Endometrial microvascular endothelial cells (primary cell): Measurements from ENCODE around the gene SUCLG2. TPM values are rescaled to one million over a fixed set of nuclear protein-coding genes. Genes with fewer than 3 reads are reported as not detected.
"Not testable (repeated sequence)": the region's sequence is repeated elsewhere in the genome, so short reads cannot be mapped to it uniquely, and the experiment has no call there.

Experiments
- in situ Hi-C: cut with HindIII; loops from 2 replicates; pipeline ENCODE4 v1.10.0; 2017; ENCODE audit warnings: low sequenced_read_pairs, low pct_unique_long_range_greater_than_20kb; ENCODE audit errors: inconsistent ontology term
- total RNA-seq: library from RNA; depleted of rRNA; stranded (reverse); fragments of >200 nt; gene quantifications from one replicate; pipeline ENCODE4 v1.2.3, GENCODE V29; 2015; ENCODE audit errors: inconsistent ontology term

The SUCLG2 gene
- total RNA-seq, 1 donor from 2014 or later: 66.3 TPM

DNA sequence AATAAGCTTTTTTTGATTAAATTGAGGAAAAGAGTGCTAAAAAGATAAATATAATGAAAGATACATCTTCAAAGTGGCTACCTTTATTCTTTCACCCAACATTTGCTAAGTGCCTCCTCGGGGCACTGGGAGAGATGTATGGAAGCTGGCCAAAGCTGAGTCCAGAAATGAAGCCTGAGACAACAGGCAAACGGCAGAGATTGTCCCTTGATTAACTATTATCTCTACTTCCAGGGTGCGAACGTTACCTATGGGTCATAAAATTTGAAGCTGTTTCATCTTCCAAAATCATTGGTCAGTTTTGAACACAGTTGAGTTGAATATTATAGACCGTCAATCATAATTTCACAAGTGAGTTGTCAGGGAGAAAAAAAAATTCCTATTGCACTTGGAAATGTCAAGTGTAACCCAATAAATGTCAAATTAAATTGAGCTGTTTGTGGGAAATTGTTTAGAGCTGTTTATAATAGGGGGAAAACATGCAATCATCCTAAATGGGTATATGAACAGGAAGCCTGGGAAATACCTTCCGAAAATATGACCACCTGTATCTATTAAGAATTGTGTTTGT lies 73.9 kb downstream of the SUCLG2 start:
- in situ Hi-C loops: no loop called here

DNA sequence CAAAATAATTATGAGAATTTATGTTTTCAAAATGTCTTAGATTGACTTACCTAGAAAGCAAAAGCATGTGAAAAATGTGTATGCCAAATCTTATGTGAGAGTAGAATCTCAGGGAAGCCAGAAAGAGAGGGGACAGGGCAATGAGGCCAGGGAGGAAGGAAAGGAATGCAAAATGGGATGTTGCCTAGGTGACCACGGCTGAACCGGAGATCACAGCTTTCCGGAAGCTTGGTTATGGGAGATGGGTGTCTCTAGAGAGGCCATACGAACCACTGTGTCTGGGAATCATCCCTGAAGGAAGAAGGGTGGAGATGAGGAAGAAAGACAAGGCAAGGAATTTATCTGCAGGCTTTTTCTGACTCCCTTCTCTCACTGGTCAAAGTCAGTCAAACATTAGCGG lies 76.0 kb downstream of the SUCLG2 start:
- in situ Hi-C loops: no loop called here

DNA sequence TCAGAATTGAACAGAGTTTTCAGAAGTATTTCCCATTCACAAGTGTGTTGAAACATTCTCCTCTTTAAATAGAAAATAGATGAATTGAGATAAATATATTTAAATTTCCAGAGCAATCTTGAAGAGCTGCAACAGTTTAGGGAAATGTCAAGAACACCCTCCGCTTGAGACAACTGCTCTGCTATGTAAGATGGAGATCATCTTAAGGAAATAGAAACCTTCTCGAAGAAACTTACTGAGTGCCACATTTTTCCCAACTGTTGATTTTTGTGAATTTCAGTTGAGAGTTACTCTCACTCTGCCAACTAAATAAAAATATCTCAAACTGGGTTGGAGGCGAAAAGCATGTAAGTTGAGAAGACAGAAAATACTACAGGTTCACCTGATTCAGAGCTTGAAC lies 78.0 kb downstream of the SUCLG2 start:
- in situ Hi-C loops: no loop called here

DNA sequence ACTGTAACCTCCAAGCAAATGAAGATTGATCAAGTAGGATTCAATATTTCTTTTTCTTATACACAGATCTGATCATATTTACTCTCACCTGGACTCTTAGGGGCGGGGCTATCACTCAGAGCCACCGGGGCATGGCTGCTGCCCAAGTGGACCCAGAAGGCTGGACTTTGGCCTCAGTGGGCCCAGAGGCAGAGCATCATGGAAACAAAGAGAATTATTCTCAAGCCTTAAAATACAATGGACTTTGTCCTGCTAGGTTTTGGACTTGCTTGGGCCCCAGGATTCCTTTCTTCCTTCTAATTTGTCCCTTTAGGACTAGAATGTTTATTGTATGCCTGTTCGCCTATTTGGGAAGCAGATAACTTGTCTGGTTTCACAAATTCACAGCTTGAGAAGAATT lies 85.1 kb downstream of the SUCLG2 start:
- in situ Hi-C loops: no loop called here

DNA sequence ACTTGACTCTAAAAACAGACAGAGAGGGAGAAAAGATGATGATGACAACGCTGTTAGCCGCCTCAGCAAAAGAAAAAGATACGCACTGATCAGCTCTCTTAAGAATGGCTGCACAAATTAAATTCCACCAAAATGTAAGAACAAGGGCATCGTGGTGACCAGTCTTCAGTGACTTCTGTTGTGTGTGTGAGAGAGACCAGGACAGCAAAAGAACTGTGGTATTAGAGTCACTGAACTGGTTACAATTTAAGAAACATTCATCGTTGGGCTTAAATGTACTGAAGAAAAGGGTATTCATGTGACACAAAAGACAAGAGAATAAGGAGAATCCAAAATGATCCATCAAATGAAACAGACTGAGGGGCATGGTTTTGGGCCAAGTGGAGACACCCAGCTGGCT lies 86.5 kb downstream of the SUCLG2 start:
- in situ Hi-C loops: no loop called here

DNA sequence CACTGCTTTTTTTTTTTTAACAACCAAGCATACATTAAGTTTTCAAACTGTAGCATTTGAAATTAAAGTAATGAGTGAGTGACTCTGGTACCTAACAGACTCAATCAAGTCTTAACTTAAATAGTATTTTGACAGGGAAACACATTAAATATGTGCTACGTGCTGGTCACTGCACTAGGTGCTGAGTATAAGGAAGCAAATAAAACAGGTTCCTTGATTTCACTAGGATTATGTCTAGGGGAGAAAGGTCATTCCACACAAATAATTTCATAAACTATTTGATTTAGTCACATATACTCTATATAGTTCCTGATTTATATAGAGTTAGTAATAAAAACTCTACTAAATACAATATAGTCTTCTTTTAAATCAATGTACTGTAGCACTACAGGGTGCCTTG lies 89.4 kb downstream of the SUCLG2 start:
- in situ Hi-C loops: no loop called here

DNA sequence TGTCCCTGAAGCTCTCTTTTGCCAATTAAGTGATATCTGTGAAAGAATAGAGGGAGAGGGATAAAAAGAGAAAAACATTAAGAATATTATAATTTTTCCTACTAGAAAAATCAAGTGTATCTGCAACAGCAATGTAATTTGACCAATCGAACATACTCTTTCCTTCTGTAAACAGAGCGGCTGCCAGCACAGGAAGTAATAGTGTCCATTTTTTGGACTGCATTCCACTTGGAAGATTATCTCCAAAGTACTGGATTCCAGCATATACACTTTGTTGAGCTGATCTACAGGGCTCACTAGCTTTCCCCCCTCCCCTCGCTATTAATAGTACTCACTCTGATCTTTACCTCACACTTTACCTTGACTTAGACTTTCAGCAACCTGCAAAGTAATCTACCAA lies 90.4 kb downstream of the SUCLG2 start:
- in situ Hi-C loops: no loop called here

DNA sequence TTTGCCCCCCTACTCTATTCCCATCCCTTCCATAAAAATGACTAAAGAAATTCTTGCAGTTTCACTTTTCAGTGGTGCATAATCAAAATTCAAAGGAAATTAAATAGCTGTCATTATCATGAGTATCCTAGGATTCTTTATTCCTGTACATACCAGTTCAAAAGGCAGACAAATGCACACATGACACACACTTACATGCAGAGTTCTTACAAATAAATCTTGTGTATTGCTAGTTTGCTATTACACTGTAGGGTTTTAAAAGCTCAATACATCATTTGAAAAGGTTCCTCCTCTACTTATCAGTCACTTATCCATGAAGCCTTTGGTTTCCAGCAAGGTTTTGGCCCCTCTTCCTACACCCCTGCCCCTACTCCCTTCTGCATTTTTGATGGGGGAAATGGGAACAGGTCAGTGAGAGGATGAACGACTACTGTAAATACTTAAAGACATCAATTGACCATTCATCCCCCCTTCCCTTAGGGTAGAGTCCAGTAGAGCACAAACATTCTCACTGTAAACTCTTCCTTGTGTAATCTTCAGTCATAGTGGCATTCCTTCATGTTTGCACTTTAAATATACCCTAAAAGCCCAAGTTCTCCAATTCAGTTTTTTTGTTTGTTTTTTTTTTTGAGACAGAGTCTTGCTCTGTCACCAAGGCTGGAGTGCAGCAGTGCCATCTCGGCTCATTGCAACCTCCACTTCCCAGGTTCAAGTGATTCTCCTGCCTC lies 92.6 kb downstream of the SUCLG2 start:
- in situ Hi-C loops: no loop called here

DNA sequence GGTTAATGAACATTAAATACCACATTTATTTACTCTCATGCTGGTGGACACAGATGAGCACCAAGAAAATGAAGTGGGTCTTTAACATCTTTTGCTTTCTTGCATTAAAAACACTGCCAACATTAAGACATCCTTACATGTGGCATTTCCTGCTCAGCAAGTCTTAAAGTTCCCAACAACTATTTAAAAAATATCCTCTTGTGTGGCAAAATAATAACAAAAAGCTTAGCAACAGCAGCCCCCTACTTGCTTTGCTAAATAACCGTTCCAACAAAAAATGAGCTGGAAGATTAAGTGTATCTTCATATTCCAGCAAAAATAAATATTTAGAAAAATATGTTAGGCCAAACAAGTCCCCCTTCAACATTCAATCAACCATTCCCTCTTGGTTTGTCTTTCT lies 93.1 kb downstream of the SUCLG2 start:
- in situ Hi-C loops: no loop called here

DNA sequence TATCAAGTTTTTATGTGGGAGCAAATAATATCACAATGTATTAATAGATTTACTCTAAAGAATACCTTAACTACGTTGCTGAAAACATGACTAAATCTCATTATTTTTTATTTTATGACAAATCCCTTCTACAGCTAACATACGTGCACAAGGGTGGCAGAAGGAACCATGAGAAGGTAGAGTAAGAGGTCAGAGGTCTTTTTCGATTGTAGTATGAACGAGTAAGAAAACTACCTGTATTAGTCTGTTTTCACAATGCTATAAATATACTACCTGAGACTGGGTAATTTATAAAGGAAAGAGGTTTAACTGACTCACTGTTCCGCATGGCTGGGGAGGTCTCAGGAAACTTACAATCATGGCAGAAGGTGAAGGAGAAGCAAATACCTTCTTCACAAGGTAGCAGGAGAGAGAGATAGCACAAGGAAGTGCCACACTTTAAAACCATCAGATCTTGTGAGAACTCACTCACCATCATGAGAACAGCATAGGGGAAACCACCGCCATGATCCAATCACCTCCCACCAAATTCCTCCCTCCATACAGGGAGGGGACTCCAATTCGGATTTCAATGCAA lies 95.3 kb downstream of the SUCLG2 start:
- in situ Hi-C loops: no loop called here

DNA sequence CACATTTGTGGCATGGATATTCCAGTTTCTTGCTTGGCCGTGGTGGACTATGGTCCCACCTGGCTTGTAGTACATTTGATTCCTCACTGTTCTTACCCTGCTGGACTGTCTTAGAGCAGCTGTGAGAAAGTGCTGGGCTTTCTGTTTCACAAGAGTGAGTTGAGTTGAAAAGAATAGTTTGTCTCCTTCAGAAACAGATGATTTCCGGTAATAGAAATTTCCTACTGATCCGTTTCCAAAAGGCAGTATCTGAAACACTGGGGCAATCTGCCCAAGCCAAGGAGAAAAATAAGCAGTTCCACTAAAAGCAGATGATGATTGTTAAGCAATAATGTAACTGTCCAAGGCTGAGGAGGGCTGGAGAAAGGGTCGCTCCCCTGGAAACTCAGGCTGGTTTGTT lies 96.0 kb downstream of the SUCLG2 start:
- in situ Hi-C loops: no loop called here

DNA sequence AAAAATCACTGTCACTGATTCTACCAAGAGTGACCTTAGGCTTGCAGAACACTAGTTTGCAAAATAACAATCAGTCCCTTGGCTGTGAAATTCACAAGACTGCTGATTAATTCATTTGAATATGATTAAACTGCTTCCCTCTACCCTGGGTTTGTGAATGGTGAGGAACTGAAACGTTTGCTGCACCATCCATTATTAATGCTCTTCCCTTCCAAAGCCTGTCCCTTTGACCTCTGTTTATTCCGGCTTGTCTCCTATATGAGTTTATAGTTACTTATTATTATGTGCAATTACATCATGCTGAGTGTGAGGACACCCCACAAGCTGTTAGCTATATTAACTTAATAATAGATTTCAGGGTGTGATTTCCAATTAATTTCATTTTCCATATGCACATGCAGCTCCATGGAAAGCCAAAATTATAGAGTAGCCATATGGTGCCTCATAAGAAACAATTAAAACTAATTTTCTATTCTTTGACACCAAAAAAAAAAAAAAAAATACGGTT lies 96.5 kb downstream of the SUCLG2 start:
- in situ Hi-C loops: no loop called here

DNA sequence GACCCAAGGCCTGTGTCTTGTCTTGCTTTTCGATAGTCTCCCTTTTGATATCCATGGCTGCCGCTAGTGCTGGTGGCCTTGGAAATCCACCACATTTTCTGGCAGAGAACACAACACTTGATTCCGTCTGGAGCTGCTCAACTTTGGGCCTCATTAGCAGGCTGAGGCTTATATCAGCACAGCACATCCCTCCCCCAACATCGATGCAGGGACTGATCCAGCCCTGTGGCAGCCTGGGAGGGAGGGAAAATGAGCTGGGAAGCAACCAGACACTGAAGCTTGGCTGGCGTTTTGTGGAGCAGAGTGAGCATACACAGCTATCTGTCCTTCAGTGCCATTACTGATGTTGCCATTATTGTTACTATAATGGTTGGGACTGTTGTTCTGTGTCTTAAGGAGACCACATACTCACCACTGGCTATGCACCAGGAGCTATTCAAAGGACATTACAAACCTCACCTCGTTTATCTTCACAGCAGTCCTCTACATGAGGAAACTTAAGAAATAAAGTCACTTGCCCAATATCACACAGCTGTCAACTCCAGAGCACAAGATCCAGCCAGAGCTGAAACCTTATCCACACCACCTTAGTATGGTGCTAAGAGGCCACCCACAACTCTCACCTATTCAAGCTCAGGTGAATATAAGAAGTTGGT lies 102.9 kb downstream of the SUCLG2 start:
- in situ Hi-C loops: no loop called here

DNA sequence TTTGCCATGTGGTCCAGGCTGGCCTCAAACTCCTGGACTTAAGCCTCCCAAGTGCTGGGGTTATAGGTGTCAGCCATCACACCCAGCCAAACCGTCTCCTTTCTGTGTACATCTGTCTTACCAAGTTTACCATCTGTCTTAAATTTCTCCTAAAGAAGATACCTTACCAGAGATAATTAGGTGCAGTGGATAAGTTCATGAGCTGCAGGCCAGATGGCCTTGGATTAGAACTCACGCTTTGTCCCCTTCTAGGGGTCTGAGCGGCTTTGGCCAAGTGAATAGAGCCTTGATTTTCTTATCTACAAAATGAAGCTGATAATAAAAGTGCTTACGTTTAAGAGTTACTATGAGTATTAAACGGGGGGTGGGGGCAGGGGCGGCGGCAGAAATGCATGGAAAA lies 103.9 kb downstream of the SUCLG2 start:
- in situ Hi-C loops: no loop called here

DNA sequence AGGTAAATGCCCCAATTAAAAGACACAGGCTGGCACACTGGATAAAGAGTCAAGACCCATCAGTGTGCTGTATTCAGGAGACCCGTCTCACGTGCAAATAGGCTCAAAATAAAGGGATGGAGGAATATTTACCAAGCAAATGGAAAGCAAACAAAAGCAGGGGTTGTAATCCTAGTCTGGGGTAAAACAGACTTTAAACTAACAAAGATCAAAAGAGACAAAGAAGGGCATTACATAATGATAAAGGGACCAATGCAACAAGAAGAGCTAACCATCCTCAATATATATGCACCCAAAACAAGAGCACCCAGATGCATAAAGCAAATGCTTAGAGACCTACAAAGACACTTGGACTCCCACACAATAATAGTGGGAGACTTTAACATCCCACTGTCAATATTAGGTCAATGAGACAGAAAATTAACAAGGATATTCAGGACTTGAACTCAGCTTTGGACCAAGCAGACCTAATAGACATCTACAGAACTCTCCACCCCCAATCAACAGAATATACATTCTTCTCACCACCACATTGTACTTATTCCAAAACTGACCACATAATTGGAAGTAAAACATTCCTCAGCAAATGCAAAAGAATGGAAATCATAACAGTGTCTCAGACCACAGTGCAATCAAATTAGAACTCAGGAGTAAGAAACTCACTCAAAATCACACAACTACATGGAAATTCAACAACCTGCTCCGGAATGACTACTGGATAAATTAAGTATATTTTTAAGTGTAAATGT lies 111.7 kb downstream of the SUCLG2 start:
- in situ Hi-C loops: not testable (repeated sequence)

DNA sequence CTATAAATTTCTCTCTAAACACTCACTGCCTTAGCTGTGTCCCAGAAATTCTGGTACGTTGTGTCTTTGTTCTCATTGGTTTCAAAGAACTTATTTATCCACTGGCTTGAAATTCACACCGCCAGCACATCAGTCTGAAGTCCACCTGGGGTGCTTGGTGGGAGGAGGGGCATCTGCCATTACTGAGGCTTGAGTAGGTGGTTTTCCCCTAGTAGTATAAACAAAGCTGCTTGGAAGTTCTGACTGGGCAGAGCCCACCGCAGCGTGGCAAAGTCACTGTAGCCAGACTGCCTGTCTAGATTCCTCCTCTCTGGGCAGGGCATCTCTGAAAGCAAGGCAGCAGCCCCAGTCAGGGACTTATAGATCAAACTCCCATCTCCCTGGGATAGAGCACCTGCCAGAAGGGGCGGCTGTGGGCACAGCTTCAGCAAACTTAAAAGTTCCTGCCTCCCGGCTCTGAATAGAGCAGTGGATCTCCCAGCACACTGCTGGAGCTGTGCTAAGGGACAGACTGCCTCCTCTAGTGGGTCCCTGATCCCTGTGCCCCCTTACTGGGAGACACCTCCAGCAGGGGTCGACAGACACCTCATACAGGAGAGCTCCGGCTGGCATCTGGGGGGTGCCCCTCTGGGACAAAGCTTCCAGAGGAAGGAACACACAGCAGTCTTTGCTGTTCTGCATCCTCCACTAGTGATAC lies 114.1 kb downstream of the SUCLG2 start:
- in situ Hi-C loops: no loop called here

DNA sequence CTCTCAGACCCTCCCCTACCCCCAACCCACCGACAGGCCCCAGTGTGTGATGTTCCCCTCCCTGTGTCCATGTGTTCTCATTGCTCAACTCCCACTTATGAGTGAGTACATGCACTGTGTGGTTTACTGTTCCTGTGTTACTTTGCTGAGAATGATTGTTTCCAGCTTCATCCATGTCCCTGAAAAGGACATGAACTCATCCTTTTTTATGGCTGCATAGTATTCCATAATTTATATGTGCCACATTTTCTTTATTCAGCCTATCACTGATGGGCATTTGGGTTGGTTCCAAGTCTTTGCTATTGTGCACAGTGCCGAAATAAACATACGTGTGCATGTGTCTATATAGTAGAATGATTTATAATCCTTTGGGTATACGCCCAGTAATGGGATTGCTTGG lies 117.2 kb downstream of the SUCLG2 start:
- in situ Hi-C loops: not testable (repeated sequence)

DNA sequence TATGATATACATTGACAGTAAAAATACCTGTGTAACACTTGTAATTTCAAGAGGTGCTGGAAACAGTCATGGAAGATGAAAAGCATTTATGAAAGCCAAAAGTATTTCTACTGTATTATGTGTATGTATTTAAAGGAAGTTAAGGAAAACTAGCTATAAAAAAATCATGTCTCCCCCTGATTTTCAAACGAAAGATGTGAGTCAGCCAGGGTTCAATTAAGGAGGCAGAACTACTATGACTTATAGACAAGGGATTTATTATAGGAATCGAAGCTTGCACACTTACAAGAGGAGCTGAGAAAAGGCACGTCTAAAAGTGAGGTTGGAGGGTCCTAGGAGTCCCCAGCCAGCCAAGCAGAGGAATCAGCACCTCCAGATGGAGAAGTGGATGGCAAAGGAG lies 119.4 kb downstream of the SUCLG2 start:
- in situ Hi-C loops: no loop called here

DNA sequence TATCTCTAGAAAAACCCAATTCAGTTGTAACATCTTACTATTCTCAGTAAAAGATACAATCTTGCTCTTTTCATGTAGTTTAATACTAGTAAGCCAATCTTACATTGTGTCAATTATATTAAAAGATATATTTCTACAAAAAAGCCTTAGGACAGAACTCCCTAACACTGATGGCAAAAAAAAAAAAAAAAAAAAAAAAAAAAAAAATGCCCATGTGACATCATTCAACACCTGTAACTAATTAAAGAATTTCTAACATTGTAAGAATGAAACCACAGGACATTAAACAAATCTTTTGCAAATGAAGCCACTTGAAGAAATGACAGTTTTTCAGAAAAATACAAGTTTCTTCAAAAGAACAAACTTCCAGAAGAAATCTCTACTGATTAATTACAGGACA lies 119.8 kb downstream of the SUCLG2 start:
- in situ Hi-C loops: no loop called here
